ENCODE data around the gene ANKRD10. TPM values are rescaled to one million over a fixed set of nuclear protein-coding genes. Genes with fewer than 3 reads are reported as not detected.

ANKRD10 gene
- total RNA-seq, 2 experiments from 2014 or later, result 127 to 129 TPM

DNA sequence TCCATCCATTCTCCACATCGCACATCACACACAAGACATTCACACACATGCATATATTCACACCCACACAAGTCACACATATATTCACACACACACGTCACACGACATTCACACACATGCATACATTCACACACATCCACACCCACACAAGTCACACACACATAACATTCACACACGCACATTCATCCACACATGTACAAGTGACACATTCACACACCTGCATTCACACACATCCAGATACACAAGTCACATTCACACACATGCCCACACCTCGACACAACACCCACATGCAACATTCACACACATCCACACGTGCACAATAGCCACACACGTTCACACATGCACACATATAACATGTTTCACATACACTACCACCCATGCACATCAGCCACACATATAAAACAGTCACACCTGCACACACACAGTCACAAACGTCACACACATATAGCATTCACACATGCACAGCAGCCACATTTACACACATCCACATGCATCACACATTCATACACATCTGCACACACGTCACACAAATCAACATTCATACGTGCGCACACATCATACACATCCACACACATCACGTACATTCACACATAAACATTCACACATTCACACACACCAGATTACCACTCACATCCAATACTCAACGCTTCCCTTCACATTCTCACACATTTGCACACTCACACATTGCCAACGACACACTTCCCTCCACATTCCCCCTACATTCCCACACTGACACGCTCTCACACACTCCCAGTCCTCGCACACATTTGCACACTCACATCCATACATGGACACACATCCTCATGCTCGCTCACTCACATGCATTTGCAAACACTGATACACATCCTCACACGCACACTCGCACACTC, 41.0 kb downstream of the ANKRD10 start:
- DNase-seq, result no peak
- no peaks in the 10 kb centered on the region for H3K36me3 Mint-ChIP-seq (ENCODE audit: low read depth)
- POLR2A ChIA-PET, result no interaction called here
- CTCF ChIA-PET, result no interaction called here
- H3K4me3 Mint-ChIP-seq, result no peak overlapping the region
- peaks cover 34% of the 10 kb centered on the region for H3K27me3 Mint-ChIP-seq
- no peaks in the 10 kb centered on the region for H3K9me3 Mint-ChIP-seq
- peaks cover 20% of the 10 kb centered on the region for H3K4me1 Mint-ChIP-seq
- H3K27ac Mint-ChIP-seq, result no peak overlapping the region

DNA sequence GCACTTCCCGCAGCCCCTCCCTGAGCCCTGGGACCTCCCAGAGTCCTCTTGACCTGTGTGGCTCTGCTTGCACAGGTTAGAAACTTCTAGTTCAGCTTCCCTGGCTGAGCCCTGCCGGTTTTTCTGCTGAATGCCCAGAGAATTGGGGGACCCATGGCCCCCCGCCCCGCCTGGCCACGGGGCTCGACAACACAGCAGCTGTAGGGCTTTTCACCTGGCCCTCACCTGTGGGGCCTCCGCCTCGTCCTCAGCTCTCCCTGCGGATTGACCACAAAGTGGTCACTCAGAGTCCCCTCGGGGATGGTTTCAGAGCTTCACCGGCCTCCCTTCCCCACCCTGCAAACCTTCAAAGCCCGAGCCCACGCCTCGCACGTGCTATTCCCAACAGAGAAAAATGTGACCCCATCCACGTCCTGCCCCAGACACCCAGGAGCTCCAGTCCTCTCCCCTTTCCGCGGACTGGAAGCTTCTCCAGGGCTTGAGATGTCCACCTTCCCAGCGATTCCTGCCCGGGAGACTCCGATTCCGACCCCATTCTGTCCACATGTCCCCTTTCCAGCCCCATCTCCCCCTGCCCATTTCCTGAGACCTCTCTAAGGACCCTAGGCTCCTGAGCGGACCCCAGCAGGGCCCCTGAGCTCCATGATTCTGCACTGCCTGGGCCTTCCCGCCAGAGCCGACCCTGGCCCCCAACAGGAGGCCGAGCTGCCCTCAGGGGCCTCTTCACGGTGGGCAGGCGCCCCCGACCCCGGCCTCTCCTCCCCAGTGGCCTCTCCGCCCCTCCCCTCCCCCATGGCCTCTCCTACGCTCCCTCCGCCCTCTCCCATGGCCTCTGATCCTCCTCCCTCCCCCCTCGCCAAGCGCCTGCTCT, 41.9 kb downstream of the ANKRD10 start:
- ChIA-PET POLR2A (no interaction called here), CTCF (no interaction called here)
- Mint-ChIP-seq H3K27ac (no peak overlapping the region), H3K4me1 (peaks cover 20% of the 10 kb centered on the region), H3K4me3 (no peak overlapping the region), H3K9me3 (no peaks in the 10 kb centered on the region), H3K36me3 (ENCODE audit: low read depth) (no peaks in the 10 kb centered on the region), H3K27me3 (peaks cover 38% of the 10 kb centered on the region)
- DNase-seq, result no peak

- Mint-ChIP-seq H3K4me3 (no peak overlapping the region), H3K27ac (no peak overlapping the region), H3K4me1 (peaks cover 20% of the 10 kb centered on the region), H3K27me3 (peaks cover 41% of the 10 kb centered on the region), H3K9me3 (no peaks in the 10 kb centered on the region), H3K36me3 (ENCODE audit: low read depth) (no peaks in the 10 kb centered on the region)
- ChIA-PET POLR2A (no interaction called here), CTCF (no interaction called here)
- DNase-seq, result no peak
These were observed 42.7 kb downstream of the ANKRD10 start for GRCh38 chr13:110872034-110872767.

DNA sequence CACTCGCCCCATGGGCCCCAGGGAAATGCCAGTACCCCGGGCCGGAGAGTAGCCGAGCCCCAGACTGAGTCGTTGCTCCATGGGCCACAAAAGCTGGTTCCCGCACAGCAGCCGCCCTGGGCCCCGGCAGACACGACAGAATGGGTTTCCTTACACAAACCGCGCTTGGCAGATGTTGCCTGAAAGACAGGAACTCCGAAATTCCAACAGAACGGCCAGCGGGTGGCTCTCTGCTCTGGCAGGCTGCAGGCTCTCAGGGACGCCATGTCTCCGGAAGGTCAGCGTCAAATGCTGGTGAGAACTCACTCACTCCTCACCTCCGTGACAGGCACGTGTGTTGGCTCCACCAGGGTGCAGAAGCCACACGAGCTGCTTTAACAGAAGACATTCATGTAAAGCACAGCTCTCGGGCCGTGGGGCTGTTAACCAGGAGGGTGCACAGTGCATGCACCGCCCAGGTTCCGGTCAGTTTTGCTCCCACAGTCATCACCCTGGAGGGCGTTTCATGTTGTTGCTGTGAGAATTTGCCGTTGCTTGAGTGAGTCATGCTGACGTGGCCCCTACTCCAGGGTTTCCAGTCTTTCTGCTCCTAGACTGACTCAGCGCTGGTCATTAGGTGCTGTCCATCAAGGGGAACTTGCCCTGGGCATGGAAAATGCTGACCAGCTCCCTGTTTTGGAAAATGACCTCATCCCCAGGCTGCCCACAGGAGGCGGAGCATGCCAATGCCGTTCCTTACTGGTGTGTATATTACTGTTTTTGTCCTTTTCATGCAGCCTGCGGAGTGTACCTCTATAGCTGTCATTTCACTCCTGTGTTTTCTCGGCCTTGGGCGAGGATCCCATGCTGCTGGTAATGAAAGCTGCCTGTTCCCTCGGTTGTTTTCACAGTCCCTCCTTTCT, 44.8 kb downstream of the ANKRD10 start:
- peak; percentile 24 for DNase-seq
- peaks cover 46% of the 10 kb centered on the region for H3K27me3 Mint-ChIP-seq
- peaks cover 18% of the 10 kb centered on the region for H3K4me1 Mint-ChIP-seq
- no peaks in the 10 kb centered on the region for H3K36me3 Mint-ChIP-seq (ENCODE audit: low read depth)
- ChIA-PET POLR2A (interaction anchor here (1.0 to 1.3 kb wide), 2 partner anchors 42 to 44 kb away, joined by 3 to 4 read pairs; partner anchors contain the start of gene ANKRD10), CTCF (no interaction called here)
- no peaks in the 10 kb centered on the region for H3K9me3 Mint-ChIP-seq
- no peak overlapping the region for H3K27ac Mint-ChIP-seq
- no peak overlapping the region for H3K4me3 Mint-ChIP-seq

GRCh38 chr13:110869231-110869804, 45.6 kb downstream of the ANKRD10 start:
- Mint-ChIP-seq H3K4me3 (no peak overlapping the region), H3K9me3 (no peaks in the 10 kb centered on the region), H3K27me3 (peaks cover 44% of the 10 kb centered on the region), H3K27ac (no peak overlapping the region), H3K36me3 (ENCODE audit: low read depth) (no peaks in the 10 kb centered on the region), H3K4me1 (peaks cover 14% of the 10 kb centered on the region)
- ChIA-PET POLR2A (interaction anchor here (1.3 kb wide), 1 partner anchor 45 kb away, joined by 4 read pairs; the partner anchor contains the start of gene ANKRD10), CTCF (no interaction called here)
- DNase-seq, result no peak

DNA sequence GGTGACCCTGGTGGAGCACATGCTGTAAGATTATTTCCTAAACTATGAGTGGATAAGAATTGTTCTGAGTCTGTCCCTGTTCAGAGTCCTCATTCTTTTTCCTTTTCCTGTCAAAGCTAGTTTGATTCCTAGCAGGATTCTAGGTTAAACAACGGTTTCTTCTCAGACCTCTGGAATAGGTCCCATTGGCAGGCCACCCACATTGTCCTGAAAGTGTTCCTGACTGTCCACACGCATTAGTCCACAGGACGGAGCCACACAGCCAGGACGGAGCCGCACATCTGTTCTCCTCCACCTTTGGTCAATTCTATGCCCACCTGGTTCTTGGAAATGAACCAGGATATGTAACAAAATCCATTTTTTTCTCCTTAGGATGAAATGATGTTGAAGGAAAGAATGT, 46.1 kb downstream of the ANKRD10 start:
- Mint-ChIP-seq H3K36me3 (ENCODE audit: low read depth) (no peaks in the 10 kb centered on the region), H3K4me3 (no peak overlapping the region), H3K27ac (no peak overlapping the region), H3K4me1 (peaks cover 14% of the 10 kb centered on the region), H3K27me3 (peaks cover 44% of the 10 kb centered on the region), H3K9me3 (no peaks in the 10 kb centered on the region)
- ChIA-PET POLR2A (no interaction called here), CTCF (no interaction called here)
- no peak for DNase-seq

- POLR2A ChIA-PET, result no interaction called here
- no peak overlapping the region for H3K27ac Mint-ChIP-seq
- H3K36me3 Mint-ChIP-seq (ENCODE audit: low read depth), result no peaks in the 10 kb centered on the region
- no peak for DNase-seq
- H3K4me1 Mint-ChIP-seq, result peaks cover 14% of the 10 kb centered on the region
- no peak overlapping the region for H3K4me3 Mint-ChIP-seq
- H3K27me3 Mint-ChIP-seq, result peaks cover 42% of the 10 kb centered on the region
- no peaks in the 10 kb centered on the region for H3K9me3 Mint-ChIP-seq
- CTCF ChIA-PET, result no interaction called here
These were observed 47.5 kb downstream of the ANKRD10 start for GRCh38 chr13:110867380-110867779.

- Mint-ChIP-seq H3K27me3 (peaks cover 40% of the 10 kb centered on the region), H3K36me3 (ENCODE audit: low read depth) (no peaks in the 10 kb centered on the region), H3K4me1 (peaks cover 14% of the 10 kb centered on the region), H3K9me3 (no peaks in the 10 kb centered on the region), H3K27ac (no peak overlapping the region), H3K4me3 (no peak overlapping the region)
- DNase-seq, result no peak
- ChIA-PET POLR2A (no interaction called here), CTCF (no interaction called here)
These were observed 48.2 kb downstream of the ANKRD10 start for GRCh38 chr13:110866491-110867170.

DNA sequence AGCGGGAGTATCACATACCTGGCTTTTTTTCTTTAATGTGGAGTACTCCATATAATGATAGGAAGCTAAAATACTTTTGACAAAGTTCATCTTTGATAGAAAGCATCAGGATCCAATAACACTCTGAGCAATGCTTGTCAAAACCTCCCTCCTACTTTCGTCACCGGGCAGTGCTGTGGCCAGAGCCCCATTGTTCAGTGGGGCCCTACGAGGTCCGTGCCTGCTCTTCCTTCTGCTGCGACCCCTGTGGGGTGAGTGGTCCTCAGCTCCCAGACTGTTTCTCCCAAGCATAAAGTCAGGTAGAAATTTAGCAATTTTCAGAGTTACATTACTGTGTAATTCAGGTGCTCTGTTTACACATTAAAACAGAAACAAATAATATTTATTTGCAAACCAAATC, 51.2 kb downstream of the ANKRD10 start:
- DNase-seq, result no peak
- ChIA-PET POLR2A (no interaction called here), CTCF (no interaction called here)
- no peak overlapping the region for H3K27ac Mint-ChIP-seq
- H3K27me3 Mint-ChIP-seq, result peaks cover 15% of the 10 kb centered on the region
- H3K9me3 Mint-ChIP-seq, result no peaks in the 10 kb centered on the region
- no peaks in the 10 kb centered on the region for H3K4me1 Mint-ChIP-seq
- H3K4me3 Mint-ChIP-seq, result no peak overlapping the region
- H3K36me3 Mint-ChIP-seq (ENCODE audit: low read depth), result no peaks in the 10 kb centered on the region

DNA sequence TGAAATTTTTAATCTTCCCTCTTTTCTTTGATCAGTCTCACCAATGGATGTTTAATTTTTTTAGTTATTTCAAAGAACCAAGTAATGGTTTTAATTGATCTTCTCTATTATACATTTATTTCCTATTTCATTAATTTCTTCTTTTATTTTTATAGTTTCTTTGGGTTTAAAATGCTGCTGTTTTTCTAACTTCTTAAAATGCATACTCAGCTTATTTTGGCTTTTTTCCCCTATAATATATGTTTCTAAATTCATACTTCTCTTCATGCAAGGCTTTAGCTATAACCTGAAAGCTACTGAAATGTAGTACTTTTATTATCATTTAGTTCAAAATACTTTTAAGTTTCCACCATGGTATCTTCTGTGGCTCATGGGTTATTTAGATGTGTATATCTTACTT, 53.9 kb downstream of the ANKRD10 start:
- Mint-ChIP-seq H3K36me3 (ENCODE audit: low read depth) (peaks cover 3% of the 10 kb centered on the region), H3K4me1 (peaks cover 16% of the 10 kb centered on the region), H3K27me3 (peaks cover 7% of the 10 kb centered on the region), H3K27ac (no peak overlapping the region), H3K4me3 (no peak overlapping the region), H3K9me3 (peaks cover 6% of the 10 kb centered on the region)
- no peak for DNase-seq
- ChIA-PET CTCF (no interaction called here), POLR2A (no interaction called here)

DNA sequence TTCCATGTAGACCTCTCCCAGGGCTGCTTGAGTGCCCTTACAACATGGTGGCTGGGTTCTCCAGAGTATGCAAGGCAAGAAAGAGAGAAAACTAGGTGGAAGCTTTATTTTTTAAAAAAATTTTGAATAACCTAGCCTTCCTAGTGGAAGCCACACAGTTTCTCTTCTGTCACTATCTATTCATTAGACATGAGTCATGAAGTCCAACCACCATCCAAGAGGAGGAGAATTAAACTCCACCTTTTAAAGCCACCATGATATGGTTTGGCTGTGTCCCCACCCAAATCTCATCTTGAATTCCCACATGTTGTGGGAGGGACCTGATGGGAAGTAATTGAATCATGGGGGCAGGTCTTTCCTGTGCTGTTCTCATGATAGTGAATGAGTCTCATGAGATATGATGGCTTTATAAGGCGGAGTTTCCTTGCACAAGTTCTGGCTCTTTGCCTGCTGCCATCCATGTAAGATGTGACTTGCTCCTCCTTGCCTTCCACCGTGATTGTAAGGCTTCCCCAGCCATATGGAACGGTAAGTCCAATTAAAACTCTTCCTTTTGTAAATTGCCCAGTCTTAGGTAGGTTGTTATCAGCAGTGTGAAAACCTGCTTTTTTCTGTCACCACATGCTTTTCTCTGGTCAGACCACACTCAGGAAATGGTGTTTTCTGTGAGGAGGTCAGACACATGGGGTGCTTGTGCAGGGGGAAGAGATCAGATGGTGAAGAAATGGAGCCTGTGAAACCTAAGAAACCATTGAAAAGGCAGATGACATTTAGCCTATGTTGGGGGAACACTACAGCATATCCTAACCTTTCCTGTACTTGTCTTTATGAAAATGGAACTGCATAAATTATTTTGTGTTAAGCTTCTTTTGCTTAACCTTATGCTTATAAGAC, 57.7 kb downstream of the ANKRD10 start:
- ChIA-PET POLR2A (no interaction called here), CTCF (no interaction called here)
- peaks cover 2% of the 10 kb centered on the region for H3K27me3 Mint-ChIP-seq
- H3K36me3 Mint-ChIP-seq (ENCODE audit: low read depth), result peaks cover 3% of the 10 kb centered on the region
- peaks cover 16% of the 10 kb centered on the region for H3K4me1 Mint-ChIP-seq
- peak; percentile 24 for DNase-seq
- H3K4me3 Mint-ChIP-seq, result no peak overlapping the region
- peaks cover 9% of the 10 kb centered on the region for H3K9me3 Mint-ChIP-seq
- no peak overlapping the region for H3K27ac Mint-ChIP-seq

All from activated CD4-positive, alpha-beta memory T cell treated with anti-CD3 and anti-CD28 coated beads, Interleukin-2, amount 10 ng/mL, durations not matched to agents 7 days and 5 days (primary cell).